Measurements from ENCODE around the gene KIF12. TPM values are rescaled to one million over a fixed set of nuclear protein-coding genes. Genes with fewer than 3 reads are reported as not detected.

Gene KIF12
- total and polyA plus RNA-seq, 2 of the 13 experiments (the other 11 are each of a cell fraction or from before 2014, with no cell fraction given) = 1.8 to 12.5 TPM

DNA sequence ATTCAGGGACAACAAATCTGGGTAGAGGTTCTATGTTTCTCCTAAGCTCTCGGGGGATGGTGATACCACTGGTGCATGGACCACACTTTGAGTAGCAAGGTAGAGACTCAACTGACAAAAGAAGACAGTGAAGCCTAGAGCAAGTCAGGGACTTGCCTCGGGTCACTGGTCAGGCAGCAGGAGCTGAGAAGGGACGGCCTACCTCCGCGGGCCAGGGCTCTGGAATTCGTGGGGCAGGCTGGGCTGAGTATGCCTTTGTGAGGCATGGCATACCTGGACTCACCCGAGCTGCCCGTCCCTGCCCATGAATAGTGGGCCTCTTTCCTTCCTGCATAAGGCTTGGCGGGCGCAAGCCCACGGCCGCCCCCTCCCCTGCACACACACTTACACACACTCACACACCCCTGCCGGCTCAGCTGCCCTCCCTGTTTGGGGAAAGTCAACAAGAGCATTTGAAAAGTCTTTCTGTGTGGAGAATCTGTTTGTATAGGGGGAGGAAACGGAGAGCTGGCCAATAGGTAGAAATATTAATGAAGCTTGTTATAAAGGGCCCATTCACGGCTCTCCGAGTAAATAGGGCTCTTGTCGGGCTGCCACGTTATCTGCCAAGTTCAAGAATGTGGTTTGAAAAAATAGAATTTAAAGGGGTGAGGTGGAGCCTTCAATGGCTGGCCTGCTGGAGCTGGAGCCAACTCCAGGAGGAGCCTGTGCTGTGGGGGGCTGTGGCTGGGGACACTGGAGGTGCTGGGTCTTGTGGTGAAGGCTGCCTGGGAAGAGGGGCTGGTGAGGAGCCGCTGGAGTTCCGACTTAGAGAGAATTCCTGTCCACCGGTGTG lies 19.1 kb upstream of the KIF12 start (continued):
- TF ChIP-seq, protein P1, sequence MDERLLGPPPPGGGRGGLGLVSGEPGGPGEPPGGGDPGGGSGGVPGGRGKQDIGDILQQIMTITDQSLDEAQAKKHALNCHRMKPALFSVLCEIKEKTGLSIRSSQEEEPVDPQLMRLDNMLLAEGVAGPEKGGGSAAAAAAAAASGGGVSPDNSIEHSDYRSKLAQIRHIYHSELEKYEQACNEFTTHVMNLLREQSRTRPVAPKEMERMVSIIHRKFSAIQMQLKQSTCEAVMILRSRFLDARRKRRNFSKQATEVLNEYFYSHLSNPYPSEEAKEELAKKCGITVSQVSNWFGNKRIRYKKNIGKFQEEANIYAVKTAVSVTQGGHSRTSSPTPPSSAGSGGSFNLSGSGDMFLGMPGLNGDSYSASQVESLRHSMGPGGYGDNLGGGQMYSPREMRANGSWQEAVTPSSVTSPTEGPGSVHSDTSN (CRISPR knock-in tag; IDR thresholded peaks at IDR 0.05) = no peak
- TF ChIP-seq NCOA5 (CRISPR knock-in tag; IDR thresholded peaks at IDR 0.05) (no peak), CHD4 (IDR thresholded peaks at IDR 0.05; ENCODE audit: borderline replicate concordance, low read length) (peak; percentile 67), ZNF260 (CRISPR knock-in tag; IDR thresholded peaks at IDR 0.05; ENCODE audit: borderline replicate concordance, low read depth) (no peak), NBN (conservative IDR thresholded peaks at IDR 0.05) (no peak), HIVEP1 (CRISPR knock-in tag; IDR thresholded peaks at IDR 0.05) (peak; percentile 94), ZNF432 (CRISPR knock-in tag; IDR thresholded peaks at IDR 0.05; ENCODE audit: borderline replicate concordance) (no peak), ZNF564 (CRISPR knock-in tag; IDR thresholded peaks at IDR 0.05) (peak; percentile 62; the same call in 1 of the 2 replicates), ZNF570 (CRISPR knock-in tag; IDR thresholded peaks at IDR 0.05; ENCODE audit: borderline replicate concordance) (no peak), KDM6A (CRISPR knock-in tag; IDR thresholded peaks at IDR 0.05; ENCODE audit: low read depth) (peak; percentile 86), MAZ (IDR thresholded peaks at IDR 0.05; ENCODE audit: borderline replicate concordance, low read depth, low read length) (peak; percentile 78), MAZ (CRISPR knock-in tag; IDR thresholded peaks at IDR 0.05; ENCODE audit: low read depth) (peak; percentile 72), ELF3 (CRISPR knock-in tag; IDR thresholded peaks at IDR 0.05) (peak; percentile 89), POGZ (CRISPR knock-in tag; IDR thresholded peaks at IDR 0.05) (peak; percentile 38; the same call in 1 of the 2 replicates), CEBPG (CRISPR knock-in tag; IDR thresholded peaks at IDR 0.05) (peak; percentile 46)
- TF ChIP-seq, protein P2, sequence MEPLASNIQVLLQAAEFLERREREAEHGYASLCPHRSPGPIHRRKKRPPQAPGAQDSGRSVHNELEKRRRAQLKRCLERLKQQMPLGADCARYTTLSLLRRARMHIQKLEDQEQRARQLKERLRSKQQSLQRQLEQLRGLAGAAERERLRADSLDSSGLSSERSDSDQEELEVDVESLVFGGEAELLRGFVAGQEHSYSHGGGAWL (CRISPR knock-in tag; IDR thresholded peaks at IDR 0.05) = 0 out of 2 replicates have a peak, but pooled peaks have one; percentile 46
- TF ChIP-seq, protein P3, sequence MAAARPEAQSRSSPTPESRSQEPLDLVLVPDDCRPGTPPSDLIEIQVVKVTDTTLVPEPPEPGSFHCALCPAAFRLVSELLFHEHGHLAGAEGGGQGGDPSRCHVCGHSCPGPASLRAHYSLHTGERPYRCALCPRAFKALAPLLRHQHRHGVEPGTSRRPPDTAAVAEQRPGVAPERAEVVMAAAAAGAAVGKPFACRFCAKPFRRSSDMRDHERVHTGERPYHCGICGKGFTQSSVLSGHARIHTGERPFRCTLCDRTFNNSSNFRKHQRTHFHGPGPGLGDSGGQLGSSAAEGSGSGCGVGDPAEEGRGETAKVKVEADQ (CRISPR knock-in tag; IDR thresholded peaks at IDR 0.05; ENCODE audit: borderline replicate concordance) = peak; percentile 33; the same call in 1 of the 2 replicates
- TF ChIP-seq, protein P4, sequence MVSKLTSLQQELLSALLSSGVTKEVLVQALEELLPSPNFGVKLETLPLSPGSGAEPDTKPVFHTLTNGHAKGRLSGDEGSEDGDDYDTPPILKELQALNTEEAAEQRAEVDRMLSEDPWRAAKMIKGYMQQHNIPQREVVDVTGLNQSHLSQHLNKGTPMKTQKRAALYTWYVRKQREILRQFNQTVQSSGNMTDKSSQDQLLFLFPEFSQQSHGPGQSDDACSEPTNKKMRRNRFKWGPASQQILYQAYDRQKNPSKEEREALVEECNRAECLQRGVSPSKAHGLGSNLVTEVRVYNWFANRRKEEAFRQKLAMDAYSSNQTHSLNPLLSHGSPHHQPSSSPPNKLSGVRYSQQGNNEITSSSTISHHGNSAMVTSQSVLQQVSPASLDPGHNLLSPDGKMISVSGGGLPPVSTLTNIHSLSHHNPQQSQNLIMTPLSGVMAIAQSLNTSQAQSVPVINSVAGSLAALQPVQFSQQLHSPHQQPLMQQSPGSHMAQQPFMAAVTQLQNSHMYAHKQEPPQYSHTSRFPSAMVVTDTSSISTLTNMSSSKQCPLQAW (CRISPR knock-in tag; IDR thresholded peaks at IDR 0.05) = peak; percentile 84
- TF ChIP-seq, protein P5, sequence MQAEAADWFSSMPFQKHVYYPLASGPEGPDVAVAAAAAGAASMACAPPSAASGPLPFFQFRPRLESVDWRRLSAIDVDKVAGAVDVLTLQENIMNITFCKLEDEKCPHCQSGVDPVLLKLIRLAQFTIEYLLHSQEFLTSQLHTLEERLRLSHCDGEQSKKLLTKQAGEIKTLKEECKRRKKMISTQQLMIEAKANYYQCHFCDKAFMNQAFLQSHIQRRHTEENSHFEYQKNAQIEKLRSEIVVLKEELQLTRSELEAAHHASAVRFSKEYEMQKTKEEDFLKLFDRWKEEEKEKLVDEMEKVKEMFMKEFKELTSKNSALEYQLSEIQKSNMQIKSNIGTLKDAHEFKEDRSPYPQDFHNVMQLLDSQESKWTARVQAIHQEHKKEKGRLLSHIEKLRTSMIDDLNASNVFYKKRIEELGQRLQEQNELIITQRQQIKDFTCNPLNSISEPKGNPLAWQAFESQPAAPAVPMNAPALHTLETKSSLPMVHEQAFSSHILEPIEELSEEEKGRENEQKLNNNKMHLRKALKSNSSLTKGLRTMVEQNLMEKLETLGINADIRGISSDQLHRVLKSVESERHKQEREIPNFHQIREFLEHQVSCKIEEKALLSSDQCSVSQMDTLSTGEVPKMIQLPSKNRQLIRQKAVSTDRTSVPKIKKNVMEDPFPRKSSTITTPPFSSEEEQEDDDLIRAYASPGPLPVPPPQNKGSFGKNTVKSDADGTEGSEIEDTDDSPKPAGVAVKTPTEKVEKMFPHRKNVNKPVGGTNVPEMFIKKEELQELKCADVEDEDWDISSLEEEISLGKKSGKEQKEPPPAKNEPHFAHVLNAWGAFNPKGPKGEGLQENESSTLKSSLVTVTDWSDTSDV (CRISPR knock-in tag; IDR thresholded peaks at IDR 0.05) = no peak
- TF ChIP-seq, protein P6, sequence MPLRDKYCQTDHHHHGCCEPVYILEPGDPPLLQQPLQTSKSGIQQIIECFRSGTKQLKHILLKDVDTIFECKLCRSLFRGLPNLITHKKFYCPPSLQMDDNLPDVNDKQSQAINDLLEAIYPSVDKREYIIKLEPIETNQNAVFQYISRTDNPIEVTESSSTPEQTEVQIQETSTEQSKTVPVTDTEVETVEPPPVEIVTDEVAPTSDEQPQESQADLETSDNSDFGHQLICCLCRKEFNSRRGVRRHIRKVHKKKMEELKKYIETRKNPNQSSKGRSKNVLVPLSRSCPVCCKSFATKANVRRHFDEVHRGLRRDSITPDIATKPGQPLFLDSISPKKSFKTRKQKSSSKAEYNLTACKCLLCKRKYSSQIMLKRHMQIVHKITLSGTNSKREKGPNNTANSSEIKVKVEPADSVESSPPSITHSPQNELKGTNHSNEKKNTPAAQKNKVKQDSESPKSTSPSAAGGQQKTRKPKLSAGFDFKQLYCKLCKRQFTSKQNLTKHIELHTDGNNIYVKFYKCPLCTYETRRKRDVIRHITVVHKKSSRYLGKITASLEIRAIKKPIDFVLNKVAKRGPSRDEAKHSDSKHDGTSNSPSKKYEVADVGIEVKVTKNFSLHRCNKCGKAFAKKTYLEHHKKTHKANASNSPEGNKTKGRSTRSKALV (CRISPR knock-in tag; IDR thresholded peaks at IDR 0.05) = no peak
